K562 (cell line): ENCODE measurements around the gene PFN3. TPM values are rescaled to one million over a fixed set of nuclear protein-coding genes. Genes with fewer than 3 reads are reported as not detected.

Experiments used
- ARID4B ChIP-seq: sonication (generic); formaldehyde crosslinking; IDR thresholded peaks from 2 replicates; pipeline ENCODE4 v1.8.0; 2022; ENCODE audit warnings: mild to moderate bottlenecking, missing genetic modification reagents
- BCOR ChIP-seq: fragments of 450-650 bp; IDR thresholded peaks from 2 replicates; pipeline ENCODE4 v1.6.1; 2016
- E2F5 ChIP-seq: sonication (generic); formaldehyde crosslinking; IDR thresholded peaks from 2 replicates; pipeline ENCODE4 v1.8.0; 2022; ENCODE audit warnings: mild to moderate bottlenecking, missing genetic modification reagents
- ELF4 ChIP-seq: fragments of 450-650 bp; formaldehyde crosslinking; IDR thresholded peaks from 2 replicates; pipeline ENCODE4 v1.4.0; 2022; ENCODE audit warnings: missing genetic modification characterization
- MBD1 ChIP-seq: fragments of 250-450 bp; sonication (Bioruptor Pico); IDR thresholded peaks from 2 replicates; pipeline ENCODE4 v1.8.0; 2022; ENCODE audit warnings: inconsistent platforms
- NBN ChIP-seq: fragments of 450-650 bp; IDR thresholded peaks from 2 replicates; pipeline ENCODE4 v1.6.1; 2016; ENCODE audit warnings: low read depth, mild to moderate bottlenecking
- NEUROD1 ChIP-seq: fragments of 150-350 bp; IDR thresholded peaks from 2 replicates; pipeline ENCODE4 v1.6.1; 2014; ENCODE audit warnings: borderline replicate concordance, low read length, low read depth; ENCODE audit not compliant: partially characterized antibody
- NRF1 ChIP-seq, 2 experiments: fragments of 450-650 bp; IDR thresholded peaks in 1 of 2; conservative IDR thresholded peaks in 1 of 2; 2 replicates each; pipeline ENCODE4 v1.6.1; 2014; ENCODE audit warnings: mild to moderate bottlenecking in 2 of 2
- SMARCA5 ChIP-seq: fragments of 450-650 bp; IDR thresholded peaks from 2 replicates; pipeline ENCODE4 v1.6.1; 2016
- SMC3 ChIP-seq: conservative IDR thresholded peaks from 2 replicates; pipeline ENCODE4 v1.6.1; 2011; ENCODE audit warnings: low read depth, low read length, improper control_type of control experiment; ENCODE audit not compliant: insufficient read depth
- SRF ChIP-seq, 2 experiments: fragments of 250-450, 450-650 bp in 1 of 2; sonication (Bioruptor Pico) in 1 of 2; sonication (generic) in 1 of 2; formaldehyde crosslinking; IDR thresholded peaks; 2 replicates each; pipeline versions ENCODE4 v1.5.0 to v1.5.1; 2020 to 2022; ENCODE audit warnings: mild to moderate bottlenecking in 1 of 2, missing genetic modification reagents in 1 of 2
- TAF7 ChIP-seq: fragments of 450-650 bp; IDR thresholded peaks from 2 replicates; pipeline ENCODE4 v1.6.1; 2016; ENCODE audit warnings: missing genetic modification characterization, missing compliant biosample characterization
- ZBTB11 ChIP-seq, 3 experiments: fragments of 200-800 bp in 1 of 3; fragments of 250-450 bp in 1 of 3; fragments of 450-650 bp in 1 of 3; sonication (Bioruptor Pico) in 1 of 3; sonication (Bioruptor generic) in 1 of 3; formaldehyde crosslinking in 1 of 3; IDR thresholded peaks; 2 replicates each; pipeline versions ENCODE4 v1.6.1 to v1.8.0; 2016 to 2022; ENCODE audit warnings: mild to moderate bottlenecking in 2 of 3, missing genetic modification characterization in 2 of 3, missing compliant biosample characterization in 1 of 3, moderate library complexity in 1 of 3
- ZFP1 ChIP-seq: fragments of 450-650 bp; formaldehyde crosslinking; IDR thresholded peaks from 2 replicates; pipeline ENCODE4 v1.4.0; 2020; ENCODE audit warnings: mild to moderate bottlenecking, mixed read lengths
- ZNF197 ChIP-seq: fragments of 200-800 bp; sonication (Bioruptor generic); IDR thresholded peaks from 2 replicates; pipeline ENCODE4 v1.6.1; 2016; ENCODE audit warnings: low read depth, missing genetic modification characterization, missing compliant biosample characterization
- ZNF551 ChIP-seq: fragments of 250-450 bp; sonication (Bioruptor Pico); IDR thresholded peaks from 2 replicates; pipeline ENCODE4 v1.5.0; 2021; ENCODE audit warnings: mild to moderate bottlenecking, moderate library complexity
- polyA plus RNA-seq, 8 experiments: library from polyadenylated mRNA; depleted of rRNA in 4 of 8; stranded (reverse) in 5 of 8; unstranded in 3 of 8; fragments of >200 nt; fragmentation: Nextera tagmentation in 2 of 8; fragmentation: Illumina TruSeq in 1 of 8; extraction: Ambion mirVana in 2 of 8; extraction: Trizol in 1 of 8; gene quantifications; 2 replicates each; pipeline versions ENCODE4 v1.2.1 to v1.2.3, GENCODE V29; 2011 to 2014; ENCODE audit warnings: inconsistent platforms in 1 of 8, missing spikeins in 1 of 8
- total RNA-seq, 7 experiments: library from RNA; depleted of rRNA in 6 of 7; stranded (reverse); fragments of >200 nt in 6 of 7; fragmentation: Illumina TruSeq in 2 of 7; extraction: Trizol in 2 of 7; gene quantifications; 2 replicates each; pipeline versions ENCODE4 v1.2.1 to v1.2.3, GENCODE V29; 2011 to 2021; ENCODE audit warnings: low replicate concordance in 1 of 7

Gene PFN3
- total and polyA plus RNA-seq, 9 of the 15 experiments (the other 6 are each of a cell fraction or from before 2014, with no cell fraction given) = not detected

GRCh38 chr5:177351392-177352329 is 48.8 kb downstream of the PFN3 start, which contains the start of gene LMAN2 (continued):
- TF ChIP-seq ARID4B (CRISPR knock-in tag) = peak; percentile 92
- peak; percentile 59 to 66 for TF ChIP-seq NRF1 (conservative IDR thresholded peaks at IDR 0.05 in 1 of 2, IDR thresholded peaks at IDR 0.05 in 1 of 2)
- peak; percentile 95 for TF ChIP-seq MBD1
- no peak for TF ChIP-seq ZFP1 (CRISPR knock-in tag)
- TF ChIP-seq ZNF197 = no peak
- peak; percentile 90 for TF ChIP-seq TAF7 (tag)
- TF ChIP-seq SRF (CRISPR knock-in tag; IDR thresholded peaks at IDR 0.05) = 0 out of 4 replicates have a peak, but pooled peaks of 1 of the 2 experiments have one; percentile 26
- TF ChIP-seq ZBTB11 (CRISPR knock-in tag; IDR thresholded peaks at IDR 0.05) = peak; percentile 95 to 99 (median 98)
- no peak for TF ChIP-seq SMARCA5
- TF ChIP-seq NBN = peak; percentile 88
- TF ChIP-seq E2F5 (CRISPR knock-in tag) = no peak
- TF ChIP-seq BCOR = peak; percentile 61; the same call in 1 of the 2 replicates
- TF ChIP-seq NEUROD1 = peak; percentile 86
- no peak for TF ChIP-seq SMC3
- TF ChIP-seq ZNF551 = no peak
- TF ChIP-seq ELF4 (CRISPR knock-in tag) = peak; percentile 97
